ENCODE results near the gene MORN4.

GRCh38 chr10:97629289-97629688 lies 4.0 kb downstream of the MORN4 start:
- TF ChIP-seq CTCF (IDR thresholded peaks at IDR 0.05) = no peak
- no peak for TF ChIP-seq POLR2A (IDR thresholded peaks at IDR 0.05)
